K562 (cell line): Measurements from ENCODE around the gene DYRK1B. TPM values are rescaled to one million over a fixed set of nuclear protein-coding genes. Genes with fewer than 3 reads are reported as not detected.

Experiments
- ATAC-seq: fragments of 200-7000 bp; cut with Tn5 transposase; 3 replicates; pipeline ENCODE4 v1.9.1; 2020; ENCODE audit warnings: moderate library complexity
- BruUV-seq: library from RNA; stranded (reverse); fragments of 400-500 nt; replicated peaks from 2 replicates; lab custom pipeline; 2021; lab: Mats Ljungman, UMichigan
- CTCF ChIA-PET: fragments of 300-600 bp; formaldehyde crosslinking; extraction: SDS; loops from one replicate; lab custom pipeline; 2021; ENCODE audit warnings: low intra/inter-chr PET ratio; lab: Yijun Ruan, JAX
- POLR2A ChIA-PET: fragments of 300-600, 350-650 bp; sonication (Branson Sonifier 250); formaldehyde crosslinking; extraction: SDS; loops from one replicate; lab custom pipeline; 2021; ENCODE audit warnings: antibody characterized with exemption, inconsistent platforms; lab: Yijun Ruan, JAX
- DNase-seq, 4 experiments: peaks; one replicate each; pipeline versions ENCODE4 v3.0.0 to v3.0.0-alpha.2; 2011 to 2018; ENCODE audit warnings: low spot score in 3 of 4, mixed read lengths in 3 of 4; ENCODE audit errors: extremely low read depth in 1 of 4
- FAIRE-seq: peaks from 2 replicates; lab custom pipeline; 2011; peaks lifted over from hg19 to GRCh38; lab: Jason Lieb, UNC
- H2AFZ ChIP-seq: 2 replicates; pipeline ENCODE4 v1.6.0; 2011; ENCODE audit warnings: low read depth, low read length, control low read depth, inconsistent platforms
- H3K27ac ChIP-seq: fragments of 200-600 bp; 3 replicates; pipeline ENCODE4 v1.8.0; 2011; ENCODE audit warnings: low read depth, mild to moderate bottlenecking, control low read depth, inconsistent platforms, low read length, moderate library complexity, mixed read lengths; ENCODE audit errors: extremely low read depth
- H3K27me3 ChIP-seq, 2 experiments: fragments of 300-600 bp in 1 of 2; 2 replicates in 1 of 2; 3 replicates in 1 of 2; pipeline versions ENCODE4 v1.6.0 to v1.8.0; 2011; ENCODE audit warnings: inconsistent platforms in 2 of 2, low read length in 2 of 2, mild to moderate bottlenecking in 1 of 2, mixed read lengths in 1 of 2, moderate library complexity in 1 of 2; ENCODE audit not compliant: control insufficient read depth in 2 of 2, insufficient read depth in 2 of 2
- H3K36me3 ChIP-seq: fragments of 300-600 bp; 3 replicates; pipeline ENCODE4 v1.8.0; 2011; ENCODE audit warnings: mild to moderate bottlenecking, low read length, inconsistent platforms; ENCODE audit not compliant: control insufficient read depth, insufficient read depth
- H3K4me1 ChIP-seq, 2 experiments: fragments of 200-600 bp in 1 of 2; replicated peaks in 1 of 2; 2 replicates in 1 of 2; 3 replicates in 1 of 2; pipeline versions ENCODE4 v1.5.1 to v1.8.0; 2011; ENCODE audit warnings: inconsistent platforms in 2 of 2, low read length in 2 of 2, mild to moderate bottlenecking in 1 of 2, mixed read lengths in 1 of 2, moderate library complexity in 1 of 2; ENCODE audit not compliant: control insufficient read depth in 2 of 2, insufficient read depth in 2 of 2
- H3K4me2 ChIP-seq: 2 replicates; pipeline ENCODE4 v1.6.1; 2011; ENCODE audit warnings: low read length, control low read depth, inconsistent platforms, mixed read lengths; ENCODE audit not compliant: insufficient read depth
- H3K4me3 ChIP-seq: fragments of 200-600 bp; sonication (generic), shearing (Covaris generic); 2 replicates; pipeline ENCODE4 v1.5.1; 2016; ENCODE audit warnings: control low read depth, inconsistent platforms
- H3K79me2 ChIP-seq: fragments of 200-600 bp; 3 replicates; pipeline ENCODE4 v1.8.0; 2011; ENCODE audit warnings: low read length, inconsistent platforms; ENCODE audit not compliant: control insufficient read depth, insufficient read depth
- H3K9ac ChIP-seq, 2 experiments: 2 replicates each; pipeline versions ENCODE4 v1.6.0 to v1.6.1; 2011; ENCODE audit warnings: low read depth in 2 of 2, low read length in 2 of 2, control low read depth in 1 of 2, inconsistent platforms in 1 of 2, mild to moderate bottlenecking in 1 of 2, mixed read lengths in 1 of 2; ENCODE audit not compliant: insufficient read depth in 1 of 2
- H3K9me1 ChIP-seq: one replicate; pipeline ENCODE4 v1.6.0; 2011; ENCODE audit warnings: inconsistent platforms, mild to moderate bottlenecking, low read length, moderate library complexity; ENCODE audit not compliant: control insufficient read depth, insufficient read depth
- H3K9me3 ChIP-seq: replicated peaks from 2 replicates; pipeline ENCODE4 v1.5.1; 2011; ENCODE audit warnings: low read depth, low read length, inconsistent platforms; ENCODE audit not compliant: control insufficient read depth, insufficient read depth
- H4K20me1 ChIP-seq: replicated peaks from 2 replicates; pipeline ENCODE4 v1.6.1; 2011; ENCODE audit warnings: low read length, inconsistent platforms, mixed read lengths; ENCODE audit not compliant: control insufficient read depth, insufficient read depth
- CBFA2T2 ChIP-seq: fragments of 450-650 bp; conservative IDR thresholded peaks from 2 replicates; pipeline ENCODE4 v1.6.1; 2017; ENCODE audit warnings: mild to moderate bottlenecking
- CTBP1 ChIP-seq: fragments of 450-650 bp; IDR thresholded peaks from 2 replicates; pipeline ENCODE4 v1.6.1; 2016; ENCODE audit warnings: borderline replicate concordance
- FOXJ2 ChIP-seq: fragments of 200-800 bp; sonication (Bioruptor generic); IDR thresholded peaks from 2 replicates; pipeline ENCODE4 v1.6.1; 2016; ENCODE audit warnings: missing genetic modification characterization, missing compliant biosample characterization
- HCFC1 ChIP-seq: IDR thresholded peaks from 2 replicates; pipeline ENCODE4 v1.6.1; 2012; ENCODE audit warnings: low read depth, low read length, improper control_type of control experiment
- HMGN3 ChIP-seq: IDR thresholded peaks from 2 replicates; pipeline ENCODE4 v1.6.1; 2011; ENCODE audit warnings: borderline replicate concordance, low read depth, mild to moderate bottlenecking, mixed read lengths, low read length; ENCODE audit not compliant: insufficient read length; ENCODE audit errors: extremely low read depth
- MAFG ChIP-seq: fragments of 450-650 bp; conservative IDR thresholded peaks from 2 replicates; pipeline ENCODE4 v1.6.1; 2016; ENCODE audit warnings: missing genetic modification characterization, missing compliant biosample characterization
- NR2C1 ChIP-seq, 2 experiments: fragments of 450-650 bp; IDR thresholded peaks; 2 replicates each; pipeline ENCODE4 v1.6.1; 2017; ENCODE audit warnings: mild to moderate bottlenecking in 2 of 2, antibody characterized with exemption in 1 of 2, inconsistent platforms in 1 of 2, missing compliant biosample characterization in 1 of 2, missing genetic modification characterization in 1 of 2
- POLR2G ChIP-seq: fragments of 200-400 bp; formaldehyde crosslinking; IDR thresholded peaks from 2 replicates; pipeline ENCODE4 v1.6.1; 2017; ENCODE audit warnings: low read depth, mild to moderate bottlenecking, antibody characterized with exemption, low read length, moderate library complexity
- PPARD ChIP-seq: fragments of 250-450 bp; sonication (Bioruptor Pico); IDR thresholded peaks from 2 replicates; pipeline ENCODE4 v1.8.0; 2022; ENCODE audit warnings: inconsistent platforms, mild to moderate bottlenecking, moderate library complexity
- ZNF3 ChIP-seq: fragments of 250-450 bp; sonication (Bioruptor Pico); IDR thresholded peaks from 2 replicates; pipeline ENCODE4 v1.5.0; 2021; ENCODE audit warnings: mild to moderate bottlenecking, moderate library complexity
- ZNF764 ChIP-seq: fragments of 250-450 bp; sonication (Bioruptor Pico); IDR thresholded peaks from 2 replicates; pipeline ENCODE4 v1.4.0; 2020; ENCODE audit warnings: low read depth, mild to moderate bottlenecking, moderate library complexity
- ZZZ3 ChIP-seq: fragments of 450-650 bp; IDR thresholded peaks from 2 replicates; pipeline ENCODE4 v1.6.1; 2016; ENCODE audit warnings: antibody characterized with exemption, mild to moderate bottlenecking, moderate library complexity
- WGBS: fragments of 100-300 bp; shearing (Covaris generic); methylation state at CpG from one replicate; pipeline ENCODE4 v1.1.6; 2016; ENCODE audit warnings: low coverage, mixed read lengths; ENCODE audit not compliant: insufficient coverage; ENCODE audit errors: missing lambda C conversion rate; 5-methylcytosine and 5-hydroxymethylcytosine counted together
- in situ Hi-C: fragments of 300-500 bp; cut with MboI; formaldehyde crosslinking; loops from 4 replicates; pipeline ENCODE4 v1.15.0; 2018; ENCODE audit warnings: inconsistent platforms, mixed read lengths
- intact Hi-C: fragments of 100-400 bp; cut with micrococcal nuclease; formaldehyde crosslinking; loops from 2 replicates; pipeline ENCODE4 v1.14.2; 2022
- polyA plus RNA-seq, 8 experiments: library from polyadenylated mRNA; depleted of rRNA in 4 of 8; stranded (reverse) in 5 of 8; unstranded in 3 of 8; fragments of >200 nt; fragmentation: Nextera tagmentation in 2 of 8; fragmentation: Illumina TruSeq in 1 of 8; extraction: Ambion mirVana in 2 of 8; extraction: Trizol in 1 of 8; gene quantifications; 2 replicates each; pipeline versions ENCODE4 v1.2.1 to v1.2.3, GENCODE V29; 2011 to 2014; ENCODE audit warnings: inconsistent platforms in 1 of 8, missing spikeins in 1 of 8
- total RNA-seq, 7 experiments: library from RNA; depleted of rRNA in 6 of 7; stranded (reverse); fragments of >200 nt in 6 of 7; fragmentation: Illumina TruSeq in 2 of 7; extraction: Trizol in 2 of 7; gene quantifications; 2 replicates each; pipeline versions ENCODE4 v1.2.1 to v1.2.3, GENCODE V29; 2011 to 2021; ENCODE audit warnings: low replicate concordance in 1 of 7
- TF ChIP-seq, protein P1 (sequence below): IDR thresholded peaks from 3 replicates; pipeline ENCODE4 v1.6.1; 2011; ENCODE audit warnings: borderline replicate concordance, mild to moderate bottlenecking; ENCODE audit not compliant: insufficient read length, insufficient read depth
- TF ChIP-seq, protein P2 (sequence below): IDR thresholded peaks from 2 replicates; pipeline ENCODE4 v1.6.1; 2014; ENCODE audit warnings: antibody characterized with exemption
- TF ChIP-seq, protein P3 (sequence below): fragments of 450-650 bp; formaldehyde crosslinking; IDR thresholded peaks from 2 replicates; pipeline ENCODE4 v1.4.0; 2022; ENCODE audit warnings: missing genetic modification characterization

Gene DYRK1B
- total and polyA plus RNA-seq, 9 of the 15 experiments (the other 6 are each of a cell fraction or from before 2014, with no cell fraction given) = 0.91 to 5.2 (median 1.5) TPM; not detected in 2

DNA sequence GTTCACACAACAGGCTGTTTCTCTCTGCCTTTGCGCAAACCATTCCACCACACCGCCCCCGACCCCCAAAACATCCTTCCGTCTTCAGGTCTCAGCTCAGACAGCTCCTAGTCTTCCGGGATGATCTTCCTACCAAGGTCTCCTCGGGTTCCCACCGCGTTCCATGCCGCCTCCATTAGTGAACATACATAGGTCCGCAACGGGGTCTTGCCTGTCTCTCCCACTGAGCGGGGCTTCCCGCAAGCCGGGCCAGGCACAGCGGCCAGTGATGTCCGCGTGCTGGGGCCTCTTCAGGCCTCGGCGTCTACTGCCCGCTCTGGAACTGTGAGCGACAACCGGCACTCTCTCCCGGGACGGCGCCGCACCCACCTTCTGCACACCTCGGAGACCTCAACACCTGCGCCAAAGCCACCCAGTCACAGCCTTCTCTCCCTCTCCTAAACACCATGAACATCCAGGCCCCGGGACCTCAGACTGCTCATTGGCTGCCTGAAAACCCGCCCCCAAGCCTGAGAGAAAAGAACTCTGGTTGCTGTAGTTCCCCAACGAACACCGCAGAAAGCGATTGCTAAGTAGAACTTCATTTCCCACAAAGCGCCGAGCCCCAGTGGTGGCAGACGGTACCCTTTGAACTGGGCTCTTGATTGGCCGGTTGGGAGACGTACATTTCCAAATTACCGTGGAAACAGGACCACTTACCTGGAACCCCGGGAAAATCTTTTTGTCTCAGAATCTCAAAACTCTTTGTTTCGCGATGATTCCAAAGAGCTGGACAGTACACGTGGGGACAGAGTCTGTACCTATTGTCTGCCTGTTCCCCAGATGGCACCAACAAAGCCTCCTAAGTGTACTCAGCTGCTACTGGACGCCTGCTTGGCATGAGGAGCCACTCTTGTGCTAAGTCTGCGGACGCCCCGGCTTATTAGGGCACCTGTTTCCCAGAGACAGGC lies 9.5 kb downstream of the DYRK1B start:
- in situ Hi-C loops = no loop called here
- Histone ChIP-seq H4K20me1 (no peaks in the 10 kb centered on the region; the same call in 1 of the 2 replicates), H3K4me3 (no peak overlapping the region), H3K9ac (no peak overlapping the region; a peak in 1 of 4 replicates), H2AFZ (no peak overlapping the region), H3K4me2 (no peak overlapping the region), H3K9me1 (peaks cover under 1% of the 10 kb centered on the region), H3K36me3 (peaks cover 39% of the 10 kb centered on the region; the same call in 1 of the 3 replicates), H3K27me3 (no peaks in the 10 kb centered on the region), H3K27ac (no peak overlapping the region), H3K4me1 (peaks cover 0 to 11% of the 10 kb centered on the region in 2 experiments; a peak in 2 of 5 replicates), H3K79me2 (no peaks in the 10 kb centered on the region), H3K9me3 (no peaks in the 10 kb centered on the region)
- WGBS = 90% methylated on average over 30 of the region's 47 CpGs
- no TSS peak for BruUV-seq
- ChIA-PET CTCF (no interaction called here), POLR2A (interaction anchor here (1.4 kb wide), 1 partner anchor 9 kb away, joined by 5 read pairs; no protein-coding TSS in a partner anchor)
- FAIRE-seq (no peak), ATAC-seq (peak; percentile 75), DNase-seq (no peak)
- intact Hi-C loops = no loop called here
- TF ChIP-seq, protein P1, sequence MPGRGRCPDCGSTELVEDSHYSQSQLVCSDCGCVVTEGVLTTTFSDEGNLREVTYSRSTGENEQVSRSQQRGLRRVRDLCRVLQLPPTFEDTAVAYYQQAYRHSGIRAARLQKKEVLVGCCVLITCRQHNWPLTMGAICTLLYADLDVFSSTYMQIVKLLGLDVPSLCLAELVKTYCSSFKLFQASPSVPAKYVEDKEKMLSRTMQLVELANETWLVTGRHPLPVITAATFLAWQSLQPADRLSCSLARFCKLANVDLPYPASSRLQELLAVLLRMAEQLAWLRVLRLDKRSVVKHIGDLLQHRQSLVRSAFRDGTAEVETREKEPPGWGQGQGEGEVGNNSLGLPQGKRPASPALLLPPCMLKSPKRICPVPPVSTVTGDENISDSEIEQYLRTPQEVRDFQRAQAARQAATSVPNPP = no peak
- TF ChIP-seq FOXJ2 (no peak), HMGN3 (no peak), CBFA2T2 (no peak), HCFC1 (peak; percentile 31; the same call in 1 of the 2 replicates), MAFG (no peak), CTBP1 (no peak), ZNF764 (CRISPR knock-in tag) (no peak), POLR2G (peak; percentile 50), PPARD (CRISPR knock-in tag) (no peak), ZNF3 (CRISPR knock-in tag) (no peak), NR2C1 (IDR thresholded peaks at IDR 0.05) (peak; percentile 60), NR2C1 (tag; IDR thresholded peaks at IDR 0.05) (no peak), ZZZ3 (no peak)
- TF ChIP-seq, protein P2, sequence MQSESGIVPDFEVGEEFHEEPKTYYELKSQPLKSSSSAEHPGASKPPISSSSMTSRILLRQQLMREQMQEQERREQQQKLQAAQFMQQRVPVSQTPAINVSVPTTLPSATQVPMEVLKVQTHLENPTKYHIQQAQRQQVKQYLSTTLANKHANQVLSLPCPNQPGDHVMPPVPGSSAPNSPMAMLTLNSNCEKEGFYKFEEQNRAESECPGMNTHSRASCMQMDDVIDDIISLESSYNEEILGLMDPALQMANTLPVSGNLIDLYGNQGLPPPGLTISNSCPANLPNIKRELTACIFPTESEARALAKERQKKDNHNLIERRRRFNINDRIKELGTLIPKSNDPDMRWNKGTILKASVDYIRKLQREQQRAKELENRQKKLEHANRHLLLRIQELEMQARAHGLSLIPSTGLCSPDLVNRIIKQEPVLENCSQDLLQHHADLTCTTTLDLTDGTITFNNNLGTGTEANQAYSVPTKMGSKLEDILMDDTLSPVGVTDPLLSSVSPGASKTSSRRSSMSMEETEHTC = no peak
- TF ChIP-seq, protein P3, sequence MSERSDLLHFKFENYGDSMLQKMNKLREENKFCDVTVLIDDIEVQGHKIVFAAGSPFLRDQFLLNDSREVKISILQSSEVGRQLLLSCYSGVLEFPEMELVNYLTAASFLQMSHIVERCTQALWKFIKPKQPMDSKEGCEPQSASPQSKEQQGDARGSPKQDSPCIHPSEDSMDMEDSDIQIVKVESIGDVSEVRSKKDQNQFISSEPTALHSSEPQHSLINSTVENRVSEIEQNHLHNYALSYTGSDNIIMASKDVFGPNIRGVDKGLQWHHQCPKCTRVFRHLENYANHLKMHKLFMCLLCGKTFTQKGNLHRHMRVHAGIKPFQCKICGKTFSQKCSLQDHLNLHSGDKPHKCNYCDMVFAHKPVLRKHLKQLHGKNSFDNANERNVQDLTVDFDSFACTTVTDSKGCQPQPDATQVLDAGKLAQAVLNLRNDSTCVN (CRISPR knock-in tag) = no peak
